Muscle layer of colon (tissue), 2 donors: ENCODE results near the gene ETFB.
"Not testable (repeated sequence)": the region's sequence is repeated elsewhere in the genome, so short reads cannot be mapped to it uniquely, and the experiment has no call there.

Source experiments
- H3K27ac ChIP-seq: one replicate; pipeline ENCODE4 v1.7.0; 2013; ENCODE audit warnings: low read depth, mild to moderate bottlenecking, low read length, moderate library complexity
- H3K27me3 ChIP-seq, 2 donors: one replicate each; pipeline ENCODE4 v1.7.0; 2013; ENCODE audit warnings: low read length in 2 of 2, mild to moderate bottlenecking in 2 of 2; ENCODE audit not compliant: insufficient read depth in 2 of 2, control insufficient read depth in 1 of 2
- H3K36me3 ChIP-seq: one replicate; pipeline ENCODE4 v1.7.0; 2013; ENCODE audit warnings: mild to moderate bottlenecking, low read length; ENCODE audit not compliant: insufficient read depth
- H3K4me1 ChIP-seq: one replicate; pipeline ENCODE4 v1.7.0; 2013; ENCODE audit warnings: mild to moderate bottlenecking, low read length; ENCODE audit not compliant: insufficient read depth
- H3K4me3 ChIP-seq, 2 donors: one replicate each; pipeline ENCODE4 v1.7.0; 2013; ENCODE audit warnings: low read length in 2 of 2, low read depth in 1 of 2, mild to moderate bottlenecking in 1 of 2, moderate library complexity in 1 of 2
- H3K9ac ChIP-seq: one replicate; pipeline ENCODE4 v1.7.0; 2013; ENCODE audit warnings: low read length
- H3K9me3 ChIP-seq: one replicate; pipeline ENCODE4 v1.7.0; 2013; ENCODE audit warnings: mild to moderate bottlenecking, low read length
- donor health status: abdominal sarcoma.
- donor health status: Adenocarcinoma of cecum.

ETFB gene

DNA sequence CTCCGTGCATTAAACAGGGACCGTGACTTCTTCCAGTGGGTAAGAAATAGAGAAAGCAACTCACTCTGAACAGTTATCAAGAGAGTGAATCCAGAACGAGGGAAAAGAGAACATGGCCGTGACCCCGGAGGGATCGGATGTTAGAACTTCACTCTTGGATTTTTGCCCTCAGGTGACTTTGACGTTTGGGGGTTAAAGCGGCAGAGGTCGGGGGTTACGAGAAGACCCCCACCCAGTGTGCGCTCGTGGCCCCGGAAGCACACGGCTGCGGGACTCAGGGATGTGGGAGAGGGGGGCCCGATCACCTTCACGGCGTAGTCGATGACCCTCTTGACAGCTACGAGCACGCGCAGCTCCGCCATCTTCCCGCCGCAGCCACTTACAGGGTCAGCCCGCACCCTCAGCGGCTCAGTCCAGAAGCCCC is at the start of gene ETFB:
Gene ETFB (minus strand): TSS at position 424 of the 424 bp plus-strand sequence. CDS start 62 bp downstream, at position 362.
- H3K9ac ChIP-seq = peak within 1 kb of the TSS; percentile 97
- H3K27me3 ChIP-seq = no peaks in the 10 kb centered on the region
- peak within 1 kb of the TSS; percentile 99 for H3K27ac ChIP-seq
- H3K9me3 ChIP-seq = no peaks in the 10 kb centered on the region
- peak within 1 kb of the TSS; percentile 84 to 88 for H3K4me3 ChIP-seq
- no peaks in the 10 kb centered on the region for H3K36me3 ChIP-seq
- peaks cover 25% of the 10 kb centered on the region for H3K4me1 ChIP-seq

DNA sequence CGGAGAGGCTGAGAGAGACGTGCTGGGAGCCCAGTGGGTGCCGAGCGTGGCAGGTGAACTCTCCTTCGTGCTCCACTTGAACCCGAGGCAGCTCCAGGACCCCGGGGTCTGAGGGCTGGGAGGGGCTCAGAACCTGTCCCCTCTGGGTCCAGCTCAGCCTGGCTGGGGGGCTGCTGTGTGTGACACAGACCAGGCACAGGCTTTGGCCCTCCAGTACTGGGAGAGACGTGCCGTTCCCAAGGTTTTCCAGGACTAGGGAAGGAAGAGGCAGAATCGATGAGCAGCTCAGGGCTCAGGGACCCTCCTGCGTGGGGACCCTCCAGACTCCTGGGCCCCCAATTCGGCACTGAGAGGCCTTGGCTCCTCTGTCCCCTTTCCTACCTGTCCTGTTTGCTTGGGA is 49.0 kb upstream of the ETFB start:
- H3K27ac ChIP-seq = no peak overlapping the region
- H3K9me3 ChIP-seq = no peaks in the 10 kb centered on the region
- H3K27me3 ChIP-seq = peaks cover 0 to 4% of the 10 kb centered on the region in 2 donors
- no peaks in the 10 kb centered on the region for H3K4me1 ChIP-seq
- H3K9ac ChIP-seq = no peak overlapping the region
- no peak overlapping the region for H3K4me3 ChIP-seq
- no peaks in the 10 kb centered on the region for H3K36me3 ChIP-seq

DNA sequence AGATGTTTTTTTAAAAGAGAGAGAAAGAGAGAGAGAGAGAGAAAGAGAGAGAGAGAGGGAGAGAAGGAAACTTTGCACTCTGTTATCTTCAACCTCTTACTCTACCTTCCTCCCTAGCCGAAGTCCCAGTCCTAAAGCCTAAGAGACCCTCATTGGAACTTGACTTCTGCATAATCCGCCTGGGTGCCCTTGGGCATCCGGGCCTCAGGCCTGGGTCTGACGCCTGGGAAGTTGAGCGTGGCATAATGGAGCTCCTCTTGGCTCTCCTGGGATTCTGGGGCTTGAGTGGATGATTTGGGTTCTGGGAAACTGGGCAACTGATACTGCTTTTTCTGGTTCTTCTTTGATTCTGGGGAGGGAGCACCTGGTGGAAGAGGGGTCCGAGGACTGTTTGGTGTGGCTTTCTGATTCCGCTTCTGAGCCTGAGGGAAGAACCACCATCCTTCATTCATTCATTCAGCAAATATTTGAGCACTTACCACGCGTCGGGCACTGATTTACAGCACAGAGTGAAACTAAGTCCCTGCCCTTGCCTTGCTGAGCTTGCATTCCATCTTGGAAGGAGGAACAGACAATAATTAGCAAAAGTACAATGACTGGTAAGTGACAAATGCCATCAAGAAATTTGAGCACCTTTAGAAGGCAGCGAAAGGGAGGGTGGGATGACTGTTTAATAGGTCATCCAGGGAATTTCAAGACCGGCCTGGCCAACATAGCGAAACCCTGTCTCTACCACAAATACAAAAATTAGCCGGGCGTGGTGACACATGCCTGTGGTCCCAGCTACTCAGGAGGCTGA is 45.0 kb upstream of the ETFB start:
- H3K27me3 ChIP-seq = no peaks in the 10 kb centered on the region
- no peaks in the 10 kb centered on the region for H3K36me3 ChIP-seq
- no peak overlapping the region for H3K9ac ChIP-seq
- no peak overlapping the region for H3K4me3 ChIP-seq
- H3K4me1 ChIP-seq = no peaks in the 10 kb centered on the region
- H3K9me3 ChIP-seq = no peaks in the 10 kb centered on the region
- no peak overlapping the region for H3K27ac ChIP-seq

DNA sequence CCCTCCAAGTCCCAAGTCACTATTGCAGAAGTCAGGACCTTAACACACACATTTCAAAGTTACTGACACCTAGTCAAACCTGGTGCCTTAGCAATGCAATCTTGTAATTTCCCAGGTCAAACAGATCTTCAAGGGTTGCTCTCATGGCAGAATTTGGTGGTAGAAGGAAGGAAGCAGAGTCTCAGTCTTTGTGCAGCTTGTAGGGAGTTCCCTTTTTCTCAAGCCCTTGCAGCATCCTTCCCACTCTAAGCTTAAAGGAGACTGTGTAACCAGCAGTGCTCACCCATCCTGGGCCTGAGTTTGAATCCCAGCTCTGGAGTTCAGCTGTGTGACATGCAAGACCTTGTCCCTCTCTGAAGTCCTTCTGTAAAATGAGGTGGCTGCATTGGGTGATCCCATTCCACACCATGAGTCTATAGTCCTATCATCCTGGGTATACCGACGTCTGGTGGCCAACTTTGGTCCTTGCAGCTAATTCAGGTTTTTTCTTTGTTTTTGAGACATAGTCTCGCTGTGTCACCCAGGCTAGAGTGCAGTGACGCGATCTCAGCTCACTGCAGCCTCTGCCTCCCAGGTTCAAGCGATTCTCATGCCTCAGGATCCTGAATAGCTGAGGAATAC is 41.4 kb upstream of the ETFB start:
- no peak overlapping the region for H3K27ac ChIP-seq
- H3K27me3 ChIP-seq = peaks cover 0 to 4% of the 10 kb centered on the region in 2 donors
- H3K4me1 ChIP-seq = no peaks in the 10 kb centered on the region
- no peaks in the 10 kb centered on the region for H3K9me3 ChIP-seq
- H3K4me3 ChIP-seq = no peak overlapping the region
- H3K36me3 ChIP-seq = no peaks in the 10 kb centered on the region
- no peak overlapping the region for H3K9ac ChIP-seq

GRCh38 chr19:51402117-51402516 is 35.9 kb upstream of the ETFB start:
- no peak overlapping the region for H3K4me3 ChIP-seq
- H3K36me3 ChIP-seq = no peaks in the 10 kb centered on the region
- no peaks in the 10 kb centered on the region for H3K4me1 ChIP-seq
- H3K27me3 ChIP-seq = peaks cover 0 to 4% of the 10 kb centered on the region in 2 donors
- H3K9ac ChIP-seq = no peak overlapping the region
- H3K27ac ChIP-seq = no peak overlapping the region
- H3K9me3 ChIP-seq = no peaks in the 10 kb centered on the region

DNA sequence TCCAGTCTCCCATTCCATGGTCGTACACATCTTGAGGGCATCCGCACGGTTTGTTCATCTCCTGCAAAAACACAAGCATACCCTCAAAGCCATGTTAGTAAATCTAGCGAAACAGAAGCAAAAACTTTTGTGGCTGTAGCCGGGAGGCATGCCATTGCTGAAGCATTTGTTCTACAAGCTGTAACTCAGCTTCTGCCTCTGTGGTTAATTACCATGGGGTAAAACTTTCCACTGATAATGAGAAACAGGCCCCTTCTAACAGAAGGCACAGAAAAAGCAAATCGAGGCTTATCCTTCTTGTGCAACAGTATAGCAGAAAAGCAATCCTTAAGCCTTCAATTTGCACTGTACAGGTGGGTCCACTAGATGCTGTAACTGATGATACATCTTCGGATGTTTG is 33.7 kb upstream of the ETFB start:
- H3K9me3 ChIP-seq, H3K27ac ChIP-seq, H3K27me3 ChIP-seq, H3K4me1 ChIP-seq, H3K9ac ChIP-seq, H3K36me3 ChIP-seq, H3K4me3 ChIP-seq: not testable (repeated sequence)

- H3K9me3 ChIP-seq = no peaks in the 10 kb centered on the region
- peaks cover 6% of the 10 kb centered on the region for H3K4me1 ChIP-seq
- H3K27ac ChIP-seq = no peak overlapping the region
- no peaks in the 10 kb centered on the region for H3K27me3 ChIP-seq
- no peaks in the 10 kb centered on the region for H3K36me3 ChIP-seq
- H3K9ac ChIP-seq = no peak overlapping the region
- no peak overlapping the region for H3K4me3 ChIP-seq
These were observed 33.0 kb upstream of the ETFB start for GRCh38 chr19:51399231-51399630.

- no peak overlapping the region for H3K27ac ChIP-seq
- H3K27me3 ChIP-seq = no peaks in the 10 kb centered on the region
- H3K36me3 ChIP-seq = no peaks in the 10 kb centered on the region
- H3K9me3 ChIP-seq = no peaks in the 10 kb centered on the region
- peaks cover 11% of the 10 kb centered on the region for H3K4me1 ChIP-seq
- no peak overlapping the region for H3K4me3 ChIP-seq
- H3K9ac ChIP-seq = no peak overlapping the region
These were observed 32.0 kb upstream of the ETFB start for GRCh38 chr19:51398096-51398704.

GRCh38 chr19:51397453-51397852 is 31.3 kb upstream of the ETFB start:
- H3K9ac ChIP-seq, H3K4me3 ChIP-seq, H3K9me3 ChIP-seq, H3K36me3 ChIP-seq, H3K27me3 ChIP-seq, H3K27ac ChIP-seq: not testable (repeated sequence)
- peaks cover 11% of the 10 kb centered on the region for H3K4me1 ChIP-seq

GRCh38 chr19:51396175-51396574 is 30.0 kb upstream of the ETFB start:
- H3K9ac ChIP-seq = no peak overlapping the region
- H3K36me3 ChIP-seq = no peaks in the 10 kb centered on the region
- no peaks in the 10 kb centered on the region for H3K27me3 ChIP-seq
- peaks cover 11% of the 10 kb centered on the region for H3K4me1 ChIP-seq
- H3K9me3 ChIP-seq = no peaks in the 10 kb centered on the region
- H3K27ac ChIP-seq = no peak overlapping the region
- H3K4me3 ChIP-seq = no peak overlapping the region

DNA sequence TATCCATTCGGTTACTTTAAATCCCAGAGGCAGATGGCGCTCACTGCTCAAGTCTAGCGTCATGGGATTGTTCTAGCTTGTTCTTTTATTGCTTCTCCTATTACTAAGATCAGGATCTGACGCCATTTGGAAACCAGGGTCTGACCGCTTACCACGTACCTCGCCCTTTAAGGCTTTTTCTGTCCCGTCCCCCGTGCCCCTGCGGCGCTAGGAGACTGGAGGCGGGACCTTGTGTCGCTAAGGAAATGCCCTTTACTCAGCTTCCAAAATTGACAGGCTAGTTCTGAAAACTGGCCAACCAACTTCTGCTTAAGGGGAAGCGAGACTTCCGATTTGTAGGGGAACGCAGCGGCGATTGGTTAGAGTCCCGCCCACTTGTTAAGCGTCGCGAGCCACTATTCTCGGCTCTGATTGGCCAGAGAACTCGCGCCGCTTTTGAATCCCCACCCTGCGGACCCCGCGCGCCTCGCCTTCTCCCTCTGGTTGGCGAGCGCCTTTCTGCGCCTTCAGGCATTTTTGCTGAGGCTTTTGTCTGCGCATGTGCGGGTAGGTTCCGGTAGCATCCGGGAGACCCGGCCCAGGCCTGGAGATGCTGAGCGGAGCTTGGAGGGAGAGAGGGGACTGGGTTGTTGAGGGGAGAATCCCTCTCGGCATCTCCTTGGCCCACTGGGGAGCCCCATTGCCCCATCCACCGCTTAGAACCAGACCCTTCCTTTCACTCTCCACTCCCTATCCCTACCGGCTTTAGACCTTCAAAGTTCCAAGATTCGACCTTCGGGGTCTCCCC is 28.1 kb upstream of the ETFB start:
- Histone ChIP-seq H3K27me3 (no peaks in the 10 kb centered on the region), H3K36me3 (no peaks in the 10 kb centered on the region), H3K27ac (peak overlapping the region; percentile 42), H3K9me3 (no peaks in the 10 kb centered on the region), H3K9ac (no peak overlapping the region), H3K4me1 (peaks cover 11% of the 10 kb centered on the region), H3K4me3 (peak overlapping the region; percentile 49 to 78)
